Mesenchymal stem cell (in vitro differentiated cells and primary cell): ENCODE data around the gene SSBP4.

Source experiments
- DNase-seq: peaks from one replicate; pipeline ENCODE4 v3.0.0-alpha.2; 2013
- H2AFZ ChIP-seq: one replicate; pipeline ENCODE4 v1.6.1; 2013; ENCODE audit warnings: low read depth, mild to moderate bottlenecking, control low read depth, inconsistent platforms, low read length, moderate library complexity
- H2AK5ac ChIP-seq: 2 replicates; pipeline ENCODE4 v1.6.1; 2013; ENCODE audit warnings: low read length, moderate library complexity, mild to moderate bottlenecking, inconsistent platforms; ENCODE audit not compliant: severe bottlenecking
- H2BK120ac ChIP-seq: one replicate; pipeline ENCODE4 v1.6.1; 2013; ENCODE audit warnings: low read depth, mild to moderate bottlenecking, inconsistent platforms, low read length, moderate library complexity
- H2BK12ac ChIP-seq, 2 experiments: one replicate each; pipeline ENCODE4 v1.6.1; 2013; ENCODE audit warnings: inconsistent platforms in 2 of 2, low read length in 2 of 2, mild to moderate bottlenecking in 2 of 2, moderate library complexity in 2 of 2, control low read depth in 1 of 2
- H2BK15ac ChIP-seq: one replicate; pipeline ENCODE4 v1.6.1; 2013; ENCODE audit warnings: mild to moderate bottlenecking, low read depth, inconsistent platforms; ENCODE audit not compliant: poor library complexity, severe bottlenecking
- H2BK5ac ChIP-seq: 2 replicates; pipeline ENCODE4 v1.6.1; 2013; ENCODE audit warnings: low read depth, mild to moderate bottlenecking, low read length, control low read depth, inconsistent platforms; ENCODE audit not compliant: poor library complexity, severe bottlenecking
- H3K14ac ChIP-seq, 2 experiments: one replicate each; pipeline ENCODE4 v1.6.1; 2013; ENCODE audit warnings: inconsistent platforms in 2 of 2, low read length in 2 of 2, control low read depth in 1 of 2, mild to moderate bottlenecking in 1 of 2, moderate library complexity in 1 of 2
- H3K18ac ChIP-seq, 2 experiments: one replicate each; pipeline ENCODE4 v1.6.1; 2013; ENCODE audit warnings: inconsistent platforms in 2 of 2, low read length in 2 of 2, control low read depth in 1 of 2, low read depth in 1 of 2, mild to moderate bottlenecking in 1 of 2
- H3K23ac ChIP-seq, 2 experiments: one replicate each; pipeline ENCODE4 v1.6.1; 2013; ENCODE audit warnings: inconsistent platforms in 2 of 2, low read length in 2 of 2, mild to moderate bottlenecking in 2 of 2, moderate library complexity in 2 of 2, control low read depth in 1 of 2
- H3K27ac ChIP-seq: 2 replicates; pipeline ENCODE4 v1.5.1; 2013; ENCODE audit warnings: mild to moderate bottlenecking, moderate library complexity, low read length, control low read depth, inconsistent platforms; ENCODE audit not compliant: poor library complexity, severe bottlenecking
- H3K27me3 ChIP-seq, 2 experiments: 2 replicates each; pipeline versions ENCODE4 v1.6.1 to v1.7.0; 2013; ENCODE audit warnings: low read length in 2 of 2, mild to moderate bottlenecking in 2 of 2, moderate library complexity in 2 of 2, control low read depth in 1 of 2, inconsistent platforms in 1 of 2; ENCODE audit not compliant: control insufficient read depth in 1 of 2, insufficient read depth in 1 of 2
- H3K36me3 ChIP-seq, 2 experiments: 2 replicates each; pipeline versions ENCODE4 v1.6.1 to v1.7.0; 2013; ENCODE audit warnings: low read length in 2 of 2, control low read depth in 1 of 2, inconsistent platforms in 1 of 2, low read depth in 1 of 2, mild to moderate bottlenecking in 1 of 2; ENCODE audit not compliant: insufficient read depth in 2 of 2, control insufficient read depth in 1 of 2
- H3K4ac ChIP-seq, 2 experiments: one replicate each; pipeline ENCODE4 v1.6.1; 2013; ENCODE audit warnings: inconsistent platforms in 2 of 2, low read length in 2 of 2, mild to moderate bottlenecking in 2 of 2, moderate library complexity in 2 of 2, control low read depth in 1 of 2, low read depth in 1 of 2
- H3K4me1 ChIP-seq: 2 replicates; pipeline ENCODE4 v1.6.1; 2013; ENCODE audit warnings: low read depth, low read length, control low read depth; ENCODE audit not compliant: control insufficient read depth, insufficient read depth
- H3K4me2 ChIP-seq: 2 replicates; pipeline ENCODE4 v1.6.1; 2013; ENCODE audit warnings: low read length, mild to moderate bottlenecking, inconsistent platforms; ENCODE audit not compliant: poor library complexity, severe bottlenecking
- H3K4me3 ChIP-seq, 2 experiments: 2 replicates each; pipeline versions ENCODE4 v1.5.1 to v1.7.0; 2013; ENCODE audit warnings: low read length in 2 of 2, mild to moderate bottlenecking in 2 of 2, control low read depth in 1 of 2, low read depth in 1 of 2; ENCODE audit not compliant: insufficient read depth in 1 of 2
- H3K79me1 ChIP-seq: replicated peaks from 2 replicates; pipeline ENCODE4 v1.6.1; 2013; ENCODE audit warnings: mild to moderate bottlenecking, control low read depth, low read length, inconsistent platforms; ENCODE audit not compliant: poor library complexity, severe bottlenecking
- H3K9ac ChIP-seq: 2 replicates; pipeline ENCODE4 v1.7.0; 2013; ENCODE audit warnings: mild to moderate bottlenecking, low read length, moderate library complexity
- H3K9me3 ChIP-seq: 2 replicates; pipeline ENCODE4 v1.7.0; 2013; ENCODE audit warnings: mild to moderate bottlenecking, low read length; ENCODE audit not compliant: control insufficient read depth
- H4K8ac ChIP-seq: one replicate; pipeline ENCODE4 v1.6.1; 2013; ENCODE audit warnings: inconsistent platforms, mild to moderate bottlenecking, low read length, moderate library complexity
- H4K91ac ChIP-seq: one replicate; pipeline ENCODE4 v1.6.1; 2013; ENCODE audit warnings: mild to moderate bottlenecking, low read length, inconsistent platforms
- WGBS: methylation state at CpG from one replicate; pipeline ENCODE4 v1.1.7; 2013; ENCODE audit warnings: mixed read lengths; 5-methylcytosine and 5-hydroxymethylcytosine counted together

Gene SSBP4

GRCh38 chr19:18467978-18468377, 48.8 kb downstream of the SSBP4 start:
- Histone ChIP-seq H2AK5ac (peak overlapping the region; percentile 17), H3K4me2 (no peak overlapping the region), H4K8ac (peak overlapping the region; percentile 46), H3K9ac (no peak overlapping the region), H3K4me3 (no peak overlapping the region), H3K27me3 (no peaks in the 10 kb centered on the region), H3K14ac (no peak overlapping the region), H2BK120ac (no peak overlapping the region), H3K18ac (no peak overlapping the region), H3K27ac (no peak overlapping the region), H3K9me3 (no peaks in the 10 kb centered on the region), H3K79me1 (peaks cover 25% of the 10 kb centered on the region), H2BK15ac (no peak overlapping the region), H3K4me1 (peaks cover 63% of the 10 kb centered on the region), H2AFZ (no peak overlapping the region), H3K23ac (no peak overlapping the region), H3K4ac (peak overlapping the region in 1 of 2 experiments; percentile 13), H4K91ac (peak overlapping the region; percentile 1), H3K36me3 (peaks cover 38 to 46% of the 10 kb centered on the region in 2 experiments), H2BK5ac (no peak overlapping the region), H2BK12ac (peak overlapping the region; percentile 17 to 44)
- DNase-seq: no peak
- WGBS: 95% methylated on average over 3 of the region's 3 CpGs

- H2AK5ac ChIP-seq: peak overlapping the region; percentile 17
- 70% methylated on average over 2 of the region's 3 CpGs for WGBS
- peaks cover 26% of the 10 kb centered on the region for H3K79me1 ChIP-seq
- no peak overlapping the region for H3K23ac ChIP-seq
- no peak overlapping the region for H3K4me3 ChIP-seq
- H2BK15ac ChIP-seq: no peak overlapping the region
- no peak overlapping the region for H4K8ac ChIP-seq
- no peak for DNase-seq
- no peaks in the 10 kb centered on the region for H3K9me3 ChIP-seq
- H2BK120ac ChIP-seq: no peak overlapping the region
- no peak overlapping the region for H2AFZ ChIP-seq
- H2BK5ac ChIP-seq: peak overlapping the region; percentile 31
- H3K18ac ChIP-seq: no peak overlapping the region
- H3K36me3 ChIP-seq: peaks cover 39 to 44% of the 10 kb centered on the region in 2 experiments
- peak overlapping the region; percentile 86 for H3K27ac ChIP-seq
- H2BK12ac ChIP-seq: peak overlapping the region; percentile 44 to 45
- H4K91ac ChIP-seq: no peak overlapping the region
- H3K4me1 ChIP-seq: peaks cover 67% of the 10 kb centered on the region
- H3K4me2 ChIP-seq: no peak overlapping the region
- H3K4ac ChIP-seq: no peak overlapping the region
- peak overlapping the region in 1 of 2 experiments; percentile 41 for H3K14ac ChIP-seq
- H3K9ac ChIP-seq: no peak overlapping the region
- H3K27me3 ChIP-seq: no peaks in the 10 kb centered on the region
Measured at GRCh38 chr19:18468517-18468916, 49.3 kb downstream of the SSBP4 start.

- no peak overlapping the region for H3K18ac ChIP-seq
- H2BK12ac ChIP-seq: peak overlapping the region in 1 of 2 experiments; percentile 59
- no peak overlapping the region for H3K4ac ChIP-seq
- H3K27me3 ChIP-seq: no peaks in the 10 kb centered on the region
- H4K91ac ChIP-seq: peak overlapping the region; percentile 31
- no peak overlapping the region for H3K14ac ChIP-seq
- no peak overlapping the region for H3K4me3 ChIP-seq
- H3K4me1 ChIP-seq: peaks cover 73% of the 10 kb centered on the region
- peak overlapping the region; percentile 85 for H2AK5ac ChIP-seq
- H2AFZ ChIP-seq: no peak overlapping the region
- H2BK5ac ChIP-seq: peak overlapping the region; percentile 93
- peaks cover 42 to 44% of the 10 kb centered on the region in 2 experiments for H3K36me3 ChIP-seq
- H3K4me2 ChIP-seq: peak overlapping the region; percentile 74
- no peak overlapping the region for H4K8ac ChIP-seq
- H3K79me1 ChIP-seq: peaks cover 33% of the 10 kb centered on the region
- peak; percentile 69 for DNase-seq
- peak overlapping the region; percentile 32 for H3K9ac ChIP-seq
- H3K27ac ChIP-seq: peak overlapping the region; percentile 99
- no peaks in the 10 kb centered on the region for H3K9me3 ChIP-seq
- no peak overlapping the region for H3K23ac ChIP-seq
- no peak overlapping the region for H2BK120ac ChIP-seq
- 78% methylated on average over 26 of the region's 28 CpGs for WGBS
- H2BK15ac ChIP-seq: peak overlapping the region; percentile 15
Measured at GRCh38 chr19:18469069-18469846, 50.1 kb downstream of the SSBP4 start.

GRCh38 chr19:18470787-18471186, 51.6 kb downstream of the SSBP4 start:
- H3K14ac ChIP-seq: no peak overlapping the region
- H3K4me1 ChIP-seq: peaks cover 64% of the 10 kb centered on the region
- no peak overlapping the region for H2BK5ac ChIP-seq
- peaks cover 34 to 41% of the 10 kb centered on the region in 2 experiments for H3K36me3 ChIP-seq
- H2BK12ac ChIP-seq: peak overlapping the region; percentile 22 to 25
- no peak overlapping the region for H3K4me3 ChIP-seq
- no peak overlapping the region for H4K91ac ChIP-seq
- H4K8ac ChIP-seq: no peak overlapping the region
- H2BK120ac ChIP-seq: no peak overlapping the region
- H3K18ac ChIP-seq: no peak overlapping the region
- H2AFZ ChIP-seq: no peak overlapping the region
- H3K79me1 ChIP-seq: peaks cover 32% of the 10 kb centered on the region
- H3K9ac ChIP-seq: peak overlapping the region; percentile 32
- no peak overlapping the region for H3K4ac ChIP-seq
- no peaks in the 10 kb centered on the region for H3K27me3 ChIP-seq
- DNase-seq: no peak
- no peaks in the 10 kb centered on the region for H3K9me3 ChIP-seq
- H3K4me2 ChIP-seq: no peak overlapping the region
- H2AK5ac ChIP-seq: no peak overlapping the region
- no peak overlapping the region for H2BK15ac ChIP-seq
- 58% methylated on average over 2 of the region's 2 CpGs for WGBS
- no peak overlapping the region for H3K23ac ChIP-seq
- H3K27ac ChIP-seq: no peak overlapping the region
